ENCODE results near the gene ZNF692.
"Not testable (repeated sequence)": the region's sequence is repeated elsewhere in the genome, so short reads cannot be mapped to it uniquely, and the experiment has no call there.

The ZNF692 gene

GRCh38 chr1:248805876-248806275 is 53.0 kb downstream of the ZNF692 start:
- no peak for DNase-seq

- DNase-seq, result no peak
These were observed 53.9 kb downstream of the ZNF692 start for GRCh38 chr1:248804771-248805681.

GRCh38 chr1:248803501-248803900 is 55.4 kb downstream of the ZNF692 start:
- not testable (repeated sequence) for DNase-seq

GRCh38 chr1:248802454-248802853 is 56.4 kb downstream of the ZNF692 start:
- DNase-seq, result no peak

DNA sequence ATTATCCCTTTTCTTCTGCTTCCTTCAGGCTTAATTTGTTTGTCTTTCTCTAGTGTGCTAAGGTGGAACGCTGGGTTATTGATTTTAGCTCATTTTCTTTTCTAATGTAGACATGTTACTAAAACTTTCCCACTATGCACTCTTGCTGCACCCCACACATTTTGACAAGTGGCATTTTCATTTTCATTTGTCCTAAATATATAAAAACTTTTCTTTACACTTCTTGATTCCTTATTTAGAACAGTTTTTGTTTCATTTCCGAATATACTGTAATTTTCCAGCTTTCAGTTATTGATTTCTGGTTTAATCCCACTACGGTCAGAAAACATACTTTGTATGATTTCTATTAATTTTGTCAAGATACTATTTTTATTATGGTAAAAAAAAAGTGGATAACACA is 58.4 kb downstream of the ZNF692 start:
- no peak for DNase-seq

All from NCI-H2029 treated with DMSO at 0.1 percent for 48 hours (cell line).